NCI-H187 (cell line): ENCODE results near the gene TMED4.
"Not testable (repeated sequence)": the region's sequence is repeated elsewhere in the genome, so short reads cannot be mapped to it uniquely, and the experiment has no call there.

Experiments used
- DNase-seq, 2 experiments: peaks; one replicate each; lab custom pipeline; 2025; lab: John Stamatoyannopoulos, UW

Gene TMED4

GRCh38 chr7:44607141-44608068 is 25.4 kb upstream of the TMED4 start:
- DNase-seq, result no peak

GRCh38 chr7:44606341-44607140 is 24.5 kb upstream of the TMED4 start, which contains the start of gene OGDH:
Gene OGDH, plus strand, starts transcription at chr7:44606627. Its CDS starts 17,717 bp downstream, at chr7:44624344.
- peak; percentile 94 to 97 for DNase-seq

DNA sequence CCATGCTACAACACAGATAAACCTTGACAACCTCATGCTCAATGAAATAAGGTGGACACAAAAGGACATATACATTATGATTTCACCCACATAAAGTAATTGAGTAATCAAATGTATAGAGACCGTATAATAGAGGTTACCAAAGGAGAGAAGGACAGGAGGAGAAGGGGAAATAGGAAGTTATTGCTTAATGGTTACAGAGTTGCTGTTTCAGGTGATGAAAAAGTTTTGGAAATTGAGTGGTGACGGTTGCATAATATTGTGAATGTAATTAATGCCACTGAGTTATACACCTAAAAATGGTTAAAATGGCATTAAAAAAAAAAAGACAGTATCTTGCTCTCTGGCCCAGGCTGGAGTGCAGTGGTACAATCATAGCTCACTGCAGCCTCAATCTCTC is 22.9 kb upstream of the TMED4 start:
- no peak for DNase-seq

GRCh38 chr7:44603193-44603592 is 21.2 kb upstream of the TMED4 start:
- no peak for DNase-seq

DNA sequence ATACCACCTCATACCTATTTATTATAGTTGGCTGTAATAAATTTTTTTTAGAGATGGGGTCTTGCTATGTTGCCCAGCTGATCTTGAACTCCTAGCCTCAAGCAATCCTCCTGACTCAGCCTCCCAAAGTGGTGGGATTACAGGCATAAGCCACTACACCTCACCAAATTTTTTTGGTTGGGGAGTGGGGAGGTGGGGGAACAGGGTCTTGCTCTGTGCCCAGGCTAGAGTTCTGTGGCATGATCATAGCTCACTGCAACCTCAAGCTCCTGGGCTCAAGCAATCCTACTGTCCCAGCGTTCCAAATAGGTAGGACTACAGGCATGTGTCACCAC is 20.5 kb upstream of the TMED4 start:
- DNase-seq, result no peak

DNA sequence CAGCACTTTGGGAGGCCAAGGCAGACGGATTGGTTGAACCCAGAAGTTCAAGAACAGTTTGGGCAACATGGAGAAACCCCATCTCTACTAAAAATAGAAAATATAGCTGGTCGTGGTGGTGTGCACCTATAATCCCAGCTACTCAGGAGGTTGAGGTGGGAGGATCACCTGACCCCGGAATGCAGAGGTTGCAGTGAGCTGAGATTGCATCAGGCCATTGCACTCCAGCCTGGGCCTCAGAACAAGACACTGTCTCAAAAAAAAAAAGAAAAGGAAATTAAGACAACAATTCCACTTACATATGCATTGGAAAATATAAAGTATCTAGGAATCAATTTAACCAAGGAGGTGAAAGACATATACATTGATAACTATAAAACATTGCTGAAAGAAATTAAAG is 17.2 kb upstream of the TMED4 start:
- DNase-seq, result no peak

- not testable (repeated sequence) for DNase-seq
Measured at GRCh38 chr7:44597181-44597580, 15.2 kb upstream of the TMED4 start.

DNA sequence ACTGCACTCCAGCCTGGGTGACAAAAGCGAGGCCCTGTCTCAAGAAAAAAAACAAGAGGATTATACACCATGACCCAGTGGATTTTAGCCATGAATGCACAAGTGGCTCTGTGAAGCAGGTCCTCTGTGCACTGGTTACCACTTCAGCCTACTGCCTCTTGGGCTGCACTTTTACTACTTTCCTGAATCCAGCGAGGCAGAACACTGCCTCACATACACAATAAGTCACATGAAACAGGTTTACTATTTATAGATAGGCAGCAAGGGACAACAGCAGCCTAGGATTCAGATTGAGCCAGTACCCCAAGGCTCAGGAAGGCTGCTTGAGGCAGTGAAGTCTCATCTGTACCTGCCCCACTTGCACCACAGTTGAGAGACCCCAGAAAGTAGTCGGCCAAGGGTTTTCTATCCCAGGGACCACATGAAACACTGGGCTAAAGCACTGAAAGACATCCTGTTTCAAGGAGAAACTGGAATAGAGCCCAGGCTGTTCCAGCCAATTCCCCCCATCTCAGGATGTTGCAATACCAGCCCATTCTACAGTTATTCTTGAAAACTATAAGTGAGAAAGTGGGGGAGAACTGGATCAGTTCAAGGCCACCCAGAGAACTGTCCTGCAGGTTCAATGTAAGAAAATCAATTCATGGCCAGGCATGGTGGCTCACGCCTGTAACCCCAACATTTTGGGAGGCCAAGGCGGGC is 14.1 kb upstream of the TMED4 start:
- peak; percentile 40 to 48 for DNase-seq

- DNase-seq, result no peak
Measured at GRCh38 chr7:44590910-44591309, 8.9 kb upstream of the TMED4 start.

GRCh38 chr7:44587843-44588711 is 6.0 kb upstream of the TMED4 start:
- DNase-seq, result peak; percentile 4 to 27

DNA sequence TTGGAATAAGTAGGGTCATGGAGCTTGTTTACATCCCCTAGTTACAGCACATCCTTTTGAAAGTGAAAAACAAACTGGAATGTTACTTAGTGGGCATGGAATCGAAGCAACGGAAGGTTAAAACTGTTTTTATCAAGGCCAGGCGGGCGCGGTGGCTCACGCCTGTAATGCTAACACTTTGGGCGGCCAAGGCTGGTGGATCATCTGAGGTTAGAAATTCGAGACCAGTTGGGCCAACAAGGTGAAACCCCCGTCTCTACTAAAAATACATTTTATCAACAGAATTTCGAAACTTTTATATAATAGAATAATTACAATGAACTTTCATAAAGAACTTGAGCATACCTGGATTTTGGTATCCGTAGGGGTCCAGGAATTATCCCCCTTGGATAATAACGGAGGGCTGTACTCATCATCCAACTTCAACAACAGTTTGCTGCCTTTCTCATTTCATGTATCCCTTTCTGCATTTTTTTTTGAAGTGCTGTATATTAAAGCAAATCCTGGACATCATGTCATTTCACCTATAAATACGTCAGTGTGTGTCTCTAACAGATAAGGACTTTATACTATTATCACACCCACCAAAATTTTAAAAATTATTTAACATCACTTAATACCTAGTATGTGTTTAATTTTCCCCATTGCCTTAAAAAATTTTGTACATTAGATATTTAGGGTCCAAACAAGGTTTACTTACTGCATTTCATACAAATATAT is 1.3 kb upstream of the TMED4 start:
- no peak for DNase-seq

GRCh38 chr7:44580945-44581878 is 819 bp downstream of the TMED4 start:
- peak; percentile 17 to 24 for DNase-seq

- no peak for DNase-seq
Measured at GRCh38 chr7:44576228-44576627, 5.8 kb downstream of the TMED4 start.

DNA sequence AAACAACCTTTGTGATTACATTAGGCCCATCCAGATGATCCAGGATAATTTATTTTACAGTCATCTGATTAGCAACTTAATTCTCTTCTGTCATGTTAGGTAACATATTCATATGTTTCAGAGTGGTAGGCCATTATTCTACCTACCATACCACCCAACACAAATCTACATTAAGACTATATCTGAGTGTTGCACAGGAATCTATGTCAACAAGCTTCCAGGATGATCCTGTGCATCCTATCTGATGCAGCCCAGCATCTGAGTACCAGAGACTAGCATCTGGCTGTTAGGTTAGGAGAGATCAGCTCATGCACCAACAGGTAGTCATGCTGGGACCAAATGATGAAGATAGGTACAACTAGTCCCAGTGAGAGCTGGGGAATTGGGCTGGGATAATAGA is 7.0 kb downstream of the TMED4 start:
- DNase-seq, result no peak

GRCh38 chr7:44574287-44574872 is 7.7 kb downstream of the TMED4 start:
- no peak for DNase-seq

DNA sequence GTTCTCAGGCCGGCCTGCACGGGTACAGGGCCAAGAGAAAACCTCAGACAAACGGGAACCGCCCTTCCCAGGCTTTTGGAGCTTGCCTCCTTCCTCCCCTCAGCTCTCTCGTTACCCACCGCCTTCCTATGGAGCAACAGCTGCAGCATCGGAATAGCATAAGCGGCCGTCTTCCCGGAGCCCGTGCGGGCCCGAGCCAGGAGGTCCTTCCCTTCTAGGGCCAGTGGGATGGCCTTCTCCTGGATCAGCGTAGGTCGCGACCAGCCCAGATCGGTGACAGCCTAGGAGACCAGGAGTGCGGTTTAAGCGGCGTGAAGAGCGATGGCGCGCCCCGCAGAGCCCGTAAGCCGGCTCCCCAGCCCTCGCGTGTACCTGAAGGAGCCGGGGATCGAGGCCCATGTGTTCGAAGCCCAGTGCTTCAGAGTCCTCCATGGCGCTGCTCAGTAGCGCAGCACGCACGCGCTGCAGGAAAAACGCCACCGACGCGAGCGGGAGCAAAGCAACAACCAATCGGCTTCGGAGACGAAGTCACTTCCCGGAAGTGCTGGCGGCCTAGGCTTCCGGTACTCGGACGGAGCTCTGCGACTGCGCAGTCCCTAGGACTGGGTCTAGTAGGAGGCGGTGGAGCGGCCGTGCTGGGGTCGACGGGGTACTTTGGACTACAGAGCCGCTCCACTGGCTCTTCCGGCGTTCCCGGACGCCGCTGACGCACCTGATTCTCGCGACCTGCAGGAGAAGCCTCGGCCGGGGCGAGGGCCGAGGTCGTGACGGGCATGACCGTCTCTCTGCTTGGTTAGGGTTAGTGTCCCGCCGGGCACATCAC is 8.4 kb downstream of the TMED4 start, which contains the start of gene DDX56:
DDX56 (minus strand) TSS at position 445 of the 823 bp plus-strand sequence; CDS start at position 432, 13 bp downstream.
- DNase-seq, result peak; percentile 82 to 85

DNA sequence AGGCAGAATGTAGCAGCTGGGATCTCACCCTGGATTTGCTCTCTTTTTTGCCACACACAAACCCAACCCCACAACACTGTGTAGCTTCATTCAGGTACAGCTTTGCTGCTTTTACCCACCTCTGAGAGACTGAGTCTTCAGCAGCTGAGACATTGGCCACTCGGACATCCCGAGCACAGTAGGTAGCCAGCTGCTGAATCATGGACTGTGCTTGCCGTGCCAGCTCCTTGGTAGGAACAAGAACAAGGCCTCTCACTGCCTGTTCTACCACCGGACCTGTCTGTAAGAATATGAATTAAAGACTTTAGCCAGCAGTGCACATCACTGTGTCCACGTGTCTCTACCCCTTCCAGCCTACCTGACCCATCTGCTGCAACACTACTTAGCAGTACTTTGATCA is 9.3 kb downstream of the TMED4 start:
- no peak for DNase-seq

DNA sequence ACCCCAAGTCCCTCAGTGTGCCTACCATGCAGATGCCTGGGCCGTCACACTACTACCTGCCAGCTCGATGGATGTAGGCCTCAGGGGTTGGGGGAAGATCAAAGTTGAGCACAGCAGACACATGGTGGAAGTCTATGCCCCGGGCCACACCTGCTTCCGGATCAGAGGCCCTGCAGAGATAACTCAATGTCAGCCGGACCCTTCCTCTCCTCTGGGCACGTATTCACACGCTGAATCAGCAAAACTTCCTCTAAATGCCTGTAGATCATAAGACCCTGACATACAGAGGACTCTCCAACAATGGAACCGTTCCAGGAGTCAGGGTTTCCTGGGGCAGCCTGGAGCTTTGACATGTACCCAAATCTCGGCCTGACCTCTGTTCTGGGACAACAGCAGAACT is 12.1 kb downstream of the TMED4 start:
- no peak for DNase-seq
